ENCODE data around the gene CPSF3. TPM values are rescaled to one million over a fixed set of nuclear protein-coding genes. Genes with fewer than 3 reads are reported as not detected.
"Not testable (repeated sequence)": the region's sequence is repeated elsewhere in the genome, so short reads cannot be mapped to it uniquely, and the experiment has no call there.

CPSF3 gene
- total RNA-seq, 1 donor from 2014 or later = 60.4 TPM

DNA sequence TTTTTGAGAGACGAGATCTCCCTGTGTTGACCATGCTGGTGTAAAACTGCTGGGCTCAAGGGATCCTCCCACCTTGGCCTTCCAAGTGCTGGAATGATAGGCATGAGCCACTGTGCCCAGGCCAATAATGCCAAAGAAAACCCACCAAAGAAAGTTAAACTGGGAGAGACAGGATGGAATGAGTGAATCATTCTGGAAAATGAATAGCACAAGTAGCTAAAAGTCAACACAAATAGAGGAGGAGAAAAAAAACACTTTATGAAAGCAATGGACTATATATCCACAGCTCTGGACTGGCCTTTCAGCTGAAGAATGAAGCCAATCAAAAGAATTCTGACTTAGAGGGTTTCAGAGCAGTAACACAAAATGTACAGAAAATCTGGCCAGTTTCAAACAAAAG lies 74.8 kb downstream of the CPSF3 start:
- H3K9me3 Mint-ChIP-seq (ENCODE audit: low read depth) = no peaks in the 10 kb centered on the region
- DNase-seq (ENCODE audit: low spot score, unreplicated experiment) = no peak
- H3K27me3 Mint-ChIP-seq = no peaks in the 10 kb centered on the region
- no peaks in the 10 kb centered on the region for H3K4me1 Mint-ChIP-seq (ENCODE audit: low read depth)
- TF ChIP-seq, protein P1, sequence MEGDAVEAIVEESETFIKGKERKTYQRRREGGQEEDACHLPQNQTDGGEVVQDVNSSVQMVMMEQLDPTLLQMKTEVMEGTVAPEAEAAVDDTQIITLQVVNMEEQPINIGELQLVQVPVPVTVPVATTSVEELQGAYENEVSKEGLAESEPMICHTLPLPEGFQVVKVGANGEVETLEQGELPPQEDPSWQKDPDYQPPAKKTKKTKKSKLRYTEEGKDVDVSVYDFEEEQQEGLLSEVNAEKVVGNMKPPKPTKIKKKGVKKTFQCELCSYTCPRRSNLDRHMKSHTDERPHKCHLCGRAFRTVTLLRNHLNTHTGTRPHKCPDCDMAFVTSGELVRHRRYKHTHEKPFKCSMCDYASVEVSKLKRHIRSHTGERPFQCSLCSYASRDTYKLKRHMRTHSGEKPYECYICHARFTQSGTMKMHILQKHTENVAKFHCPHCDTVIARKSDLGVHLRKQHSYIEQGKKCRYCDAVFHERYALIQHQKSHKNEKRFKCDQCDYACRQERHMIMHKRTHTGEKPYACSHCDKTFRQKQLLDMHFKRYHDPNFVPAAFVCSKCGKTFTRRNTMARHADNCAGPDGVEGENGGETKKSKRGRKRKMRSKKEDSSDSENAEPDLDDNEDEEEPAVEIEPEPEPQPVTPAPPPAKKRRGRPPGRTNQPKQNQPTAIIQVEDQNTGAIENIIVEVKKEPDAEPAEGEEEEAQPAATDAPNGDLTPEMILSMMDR (IDR thresholded peaks at IDR 0.05; ENCODE audit: unreplicated experiment) = no peak
- H3K4me3 Mint-ChIP-seq (ENCODE audit: low read depth) = no peak overlapping the region
- peaks cover 28% of the 10 kb centered on the region for H3K36me3 Mint-ChIP-seq (ENCODE audit: insufficient read depth)
- no peak overlapping the region for H3K27ac Mint-ChIP-seq

DNA sequence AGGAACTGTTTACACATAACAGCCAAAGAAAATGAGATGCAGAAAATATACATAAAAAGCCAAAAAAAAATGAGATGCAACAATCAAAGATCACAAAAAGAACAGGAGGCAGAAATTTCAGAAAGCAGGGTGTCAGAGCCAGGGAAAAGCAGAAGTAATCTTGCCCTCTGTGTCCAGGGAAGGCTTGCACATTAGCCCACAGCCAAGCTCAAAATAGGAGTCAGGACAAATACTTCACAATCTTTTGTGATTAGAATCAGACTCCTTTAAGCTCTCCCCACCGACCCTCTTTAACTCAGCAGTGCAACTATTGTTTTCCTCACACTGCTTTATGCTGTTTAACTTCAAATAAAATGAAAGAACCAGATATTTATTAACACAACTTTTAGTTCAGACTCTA lies 85.5 kb downstream of the CPSF3 start:
- Mint-ChIP-seq H3K4me1 (ENCODE audit: low read depth) (peaks cover 7% of the 10 kb centered on the region), H3K9me3 (ENCODE audit: low read depth) (no peaks in the 10 kb centered on the region), H3K27ac (peak overlapping the region; percentile 37), H3K36me3 (ENCODE audit: insufficient read depth) (peaks cover 18% of the 10 kb centered on the region), H3K27me3 (no peaks in the 10 kb centered on the region), H3K4me3 (ENCODE audit: low read depth) (no peak overlapping the region)
- DNase-seq (ENCODE audit: low spot score, unreplicated experiment) = no peak
- TF ChIP-seq, protein P1 (IDR thresholded peaks at IDR 0.05; ENCODE audit: unreplicated experiment) = no peak

- not testable (repeated sequence) for H3K9me3 Mint-ChIP-seq (ENCODE audit: low read depth); DNase-seq (ENCODE audit: low spot score, unreplicated experiment)
- peaks cover 18% of the 10 kb centered on the region for H3K36me3 Mint-ChIP-seq (ENCODE audit: insufficient read depth)
Observed at GRCh38 chr2:9513946-9514345, 90.5 kb downstream of the CPSF3 start.

GRCh38 chr2:9517118-9517782 lies 93.8 kb downstream of the CPSF3 start:
- no peaks in the 10 kb centered on the region for H3K9me3 Mint-ChIP-seq (ENCODE audit: low read depth)
- H3K36me3 Mint-ChIP-seq (ENCODE audit: insufficient read depth) = peaks cover 28% of the 10 kb centered on the region
- TF ChIP-seq, protein P1 (IDR thresholded peaks at IDR 0.05; ENCODE audit: unreplicated experiment) = no peak
- no peak overlapping the region for H3K27ac Mint-ChIP-seq
- H3K27me3 Mint-ChIP-seq = no peaks in the 10 kb centered on the region
- H3K4me1 Mint-ChIP-seq (ENCODE audit: low read depth) = no peaks in the 10 kb centered on the region
- no peak overlapping the region for H3K4me3 Mint-ChIP-seq (ENCODE audit: low read depth)
- DNase-seq (ENCODE audit: low spot score, unreplicated experiment) = no peak

More at GRCh38 chr2:9513946-9514345, 90.5 kb downstream of the CPSF3 start:
- H3K4me1 Mint-ChIP-seq (ENCODE audit: low read depth); H3K27ac Mint-ChIP-seq; H3K27me3 Mint-ChIP-seq; H3K4me3 Mint-ChIP-seq (ENCODE audit: low read depth): not testable (repeated sequence)

DNA sequence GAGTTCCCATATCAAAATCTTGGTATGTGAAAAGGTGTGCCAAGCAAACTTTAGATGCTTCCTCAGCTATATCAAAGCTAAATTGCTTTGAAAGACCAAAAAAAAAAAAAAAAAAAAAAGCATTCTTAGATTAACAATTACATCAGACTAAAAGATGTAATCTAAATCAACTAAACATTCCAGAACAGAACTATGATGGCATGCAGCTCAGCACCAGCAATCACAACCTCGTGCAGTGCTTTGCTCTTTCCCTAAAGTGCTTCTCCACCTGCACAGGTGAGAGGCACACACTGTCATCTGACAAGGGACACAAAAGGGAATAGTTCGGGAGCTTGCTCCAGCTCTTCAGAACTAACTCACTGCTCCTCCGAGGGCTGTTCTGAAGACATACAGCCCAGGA lies 94.7 kb downstream of the CPSF3 start:
- Mint-ChIP-seq H3K4me3 (ENCODE audit: low read depth) (no peak overlapping the region), H3K4me1 (ENCODE audit: low read depth) (no peaks in the 10 kb centered on the region), H3K27me3 (no peaks in the 10 kb centered on the region), H3K36me3 (ENCODE audit: insufficient read depth) (peaks cover 27% of the 10 kb centered on the region), H3K27ac (no peak overlapping the region), H3K9me3 (ENCODE audit: low read depth) (no peaks in the 10 kb centered on the region)
- TF ChIP-seq, protein P1 (IDR thresholded peaks at IDR 0.05; ENCODE audit: unreplicated experiment) = no peak
- no peak for DNase-seq (ENCODE audit: low spot score, unreplicated experiment)

DNA sequence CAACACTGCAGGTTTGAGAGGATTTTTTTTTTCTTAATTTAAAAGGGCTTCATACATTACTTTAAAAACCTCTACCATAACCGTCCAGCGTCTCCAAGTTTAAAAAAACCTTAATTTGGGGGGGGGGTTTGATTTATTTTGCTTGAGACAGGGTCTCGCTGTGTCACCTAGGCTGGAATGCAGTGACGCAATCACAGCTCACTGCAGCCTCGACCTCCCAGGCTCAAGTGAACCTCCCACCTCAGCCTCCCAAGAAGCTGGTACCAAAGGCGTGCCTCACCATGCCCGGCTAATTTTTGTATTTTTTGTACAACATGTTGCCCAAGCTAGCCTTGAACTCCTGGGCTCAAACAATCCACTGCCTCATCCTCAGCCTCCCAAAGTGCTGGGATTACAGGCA lies 95.3 kb downstream of the CPSF3 start:
- Mint-ChIP-seq H3K4me1 (ENCODE audit: low read depth) (no peaks in the 10 kb centered on the region), H3K27ac (no peak overlapping the region), H3K9me3 (ENCODE audit: low read depth) (no peaks in the 10 kb centered on the region), H3K27me3 (no peaks in the 10 kb centered on the region), H3K4me3 (ENCODE audit: low read depth) (no peak overlapping the region), H3K36me3 (ENCODE audit: insufficient read depth) (peaks cover 24% of the 10 kb centered on the region)
- TF ChIP-seq, protein P1 (IDR thresholded peaks at IDR 0.05; ENCODE audit: unreplicated experiment) = no peak
- no peak for DNase-seq (ENCODE audit: low spot score, unreplicated experiment)
